HG02870 (cell line): ENCODE results near the gene ZDHHC24.
"Not testable (repeated sequence)": the region's sequence is repeated elsewhere in the genome, so short reads cannot be mapped to it uniquely, and the experiment has no call there.

ENCODE experiments used
- ATAC-seq: cut with Tn5 transposase; IDR thresholded peaks from one replicate; pipeline ENCODE4 v1.9.1; 2021; ENCODE audit warnings: mild to moderate bottlenecking, moderate library complexity; ENCODE audit not compliant: unreplicated experiment

Gene ZDHHC24

GRCh38 chr11:66546966-66547661 lies 1.3 kb upstream of the ZDHHC24 start:
- ATAC-seq, result no peak

GRCh38 chr11:66546368-66546965 lies 619 bp upstream of the ZDHHC24 start, which contains the start of gene ACTN3:
Gene ACTN3, plus strand, starts transcription at chr11:66546903. Its CDS starts 35 bp downstream, at chr11:66546938.
- no peak for ATAC-seq

- not testable (repeated sequence) for ATAC-seq
Measured at GRCh38 chr11:66544952-66545351, 896 bp downstream of the ZDHHC24 start.

GRCh38 chr11:66543263-66544107 lies 2.4 kb downstream of the ZDHHC24 start:
- ATAC-seq, result no peak

- ATAC-seq, result no peak
Measured at GRCh38 chr11:66542362-66542761, 3.5 kb downstream of the ZDHHC24 start.

GRCh38 chr11:66541892-66542291 lies 4.0 kb downstream of the ZDHHC24 start:
- no peak for ATAC-seq

GRCh38 chr11:66540598-66540997 lies 5.2 kb downstream of the ZDHHC24 start:
- not testable (repeated sequence) for ATAC-seq

- ATAC-seq, result no peak
Measured at GRCh38 chr11:66539870-66540213, 6.0 kb downstream of the ZDHHC24 start.

- no peak for ATAC-seq
Measured at GRCh38 chr11:66539170-66539869, 6.5 kb downstream of the ZDHHC24 start.

- no peak for ATAC-seq
Measured at GRCh38 chr11:66532784-66533183, 13.1 kb downstream of the ZDHHC24 start.

- no peak for ATAC-seq
Measured at GRCh38 chr11:66531841-66532240, 14.0 kb downstream of the ZDHHC24 start.

GRCh38 chr11:66530927-66531709 lies 14.7 kb downstream of the ZDHHC24 start:
- ATAC-seq, result no peak

GRCh38 chr11:66529655-66530054 lies 16.2 kb downstream of the ZDHHC24 start:
- ATAC-seq, result no peak

GRCh38 chr11:66529069-66529468 lies 16.8 kb downstream of the ZDHHC24 start:
- no peak for ATAC-seq

- ATAC-seq, result no peak
Measured at GRCh38 chr11:66524304-66525040, 21.4 kb downstream of the ZDHHC24 start.

- no peak for ATAC-seq
Measured at GRCh38 chr11:66523611-66524010, 22.2 kb downstream of the ZDHHC24 start.

- ATAC-seq, result no peak
Measured at GRCh38 chr11:66510990-66511339, 34.9 kb downstream of the ZDHHC24 start.

- peak; percentile 72 for ATAC-seq
Measured at GRCh38 chr11:66510271-66510989, 35.4 kb downstream of the ZDHHC24 start, which contains the start of gene BBS1. Gene BBS1, plus strand, starts transcription at chr11:66510635. Its CDS starts 25 bp downstream, at chr11:66510660.

- ATAC-seq, result no peak
Measured at GRCh38 chr11:66509131-66509561, 36.7 kb downstream of the ZDHHC24 start.
